Activated T-cell treated with anti-CD3 and anti-CD28 coated beads, Interleukin-2, amount 50 U/mL, for 72 hours (primary cell): ENCODE measurements around the gene PEF1. TPM values are rescaled to one million over a fixed set of nuclear protein-coding genes. Genes with fewer than 3 reads are reported as not detected.

ENCODE experiments used
- ATAC-seq, 2 donors: fragments of 150-1000 bp; cut with Tn5 transposase; replicated peaks in 1 of 2; 2 replicates each; pipeline ENCODE4 v1.10.0; 2021; ENCODE audit warnings: moderate library complexity in 2 of 2, mild to moderate bottlenecking in 1 of 2
- DNase-seq, 2 donors: peaks; one replicate each; pipeline ENCODE4 v3.0.0; 2021 to 2022; ENCODE audit warnings: mixed read lengths in 1 of 2
- H3K27ac Mint-ChIP-seq: one replicate; pipeline ENCODE4 v1.8.0; 2022; ENCODE audit warnings: mild to moderate bottlenecking, moderate library complexity, mixed read lengths
- H3K27me3 Mint-ChIP-seq: one replicate; pipeline ENCODE4 v1.8.0; 2022; ENCODE audit warnings: low read depth, mixed read lengths
- H3K36me3 Mint-ChIP-seq, 2 donors: one replicate each; pipeline ENCODE4 v1.8.0; 2022; ENCODE audit warnings: mixed read lengths in 2 of 2, mild to moderate bottlenecking in 1 of 2; ENCODE audit not compliant: insufficient read depth in 2 of 2
- H3K4me1 Mint-ChIP-seq: one replicate; pipeline ENCODE4 v1.8.0; 2022; ENCODE audit warnings: low read depth, mixed read lengths
- H3K4me3 Mint-ChIP-seq, 2 donors: one replicate each; pipeline ENCODE4 v1.8.0; 2022; ENCODE audit warnings: mild to moderate bottlenecking in 2 of 2, mixed read lengths in 2 of 2, moderate library complexity in 2 of 2
- H3K9me3 Mint-ChIP-seq, 2 donors: one replicate each; pipeline ENCODE4 v1.8.0; 2022; ENCODE audit warnings: mixed read lengths in 2 of 2
- total RNA-seq, 2 donors: library from RNA; stranded (reverse); gene quantifications; one replicate each; pipeline ENCODE4 v1.2.3, GENCODE V29; 2022

The PEF1 gene
- total RNA-seq, 2 donors from 2014 or later, result 55.1 to 63.1 TPM

DNA sequence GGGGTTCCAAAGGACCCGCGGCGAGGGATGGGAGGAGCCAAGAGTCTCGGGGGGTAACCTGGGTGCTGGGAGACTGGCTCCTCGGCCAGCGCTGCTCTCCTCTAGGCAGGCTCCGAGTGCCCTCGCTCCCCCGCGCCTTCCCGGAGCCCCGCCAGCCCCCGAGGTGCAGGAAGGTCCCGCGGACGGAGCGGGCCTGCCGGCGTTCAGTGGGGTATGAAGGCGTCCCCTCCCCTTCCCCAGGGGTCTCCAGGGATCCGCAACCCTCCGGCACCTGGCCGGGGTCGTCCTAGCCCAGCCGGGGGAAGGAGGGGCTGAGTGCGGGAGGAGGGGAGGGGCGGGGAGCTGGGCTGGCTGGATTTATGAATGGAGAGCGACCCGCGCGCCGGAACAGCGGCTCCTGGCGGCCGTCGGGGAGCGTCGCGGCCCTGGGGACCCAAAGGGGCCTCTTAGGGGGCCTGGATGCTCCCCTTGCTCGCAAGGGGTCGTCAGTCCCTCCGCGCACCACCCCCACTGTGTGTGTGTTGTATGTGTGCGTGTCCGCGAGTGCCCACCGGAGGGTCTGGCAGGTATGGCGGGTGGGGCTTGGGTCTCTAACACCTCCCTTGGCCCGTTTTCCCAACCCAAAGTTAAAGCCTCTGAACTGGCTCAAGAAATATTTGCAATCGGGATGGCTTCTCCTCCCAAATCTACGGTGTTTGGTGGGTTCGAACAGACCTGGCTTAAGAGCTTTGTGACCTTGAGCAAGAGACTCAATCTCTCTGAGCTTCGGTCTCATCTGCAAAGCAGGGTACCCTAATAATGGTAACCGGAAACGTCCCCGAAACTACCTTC lies 26.5 kb downstream of the PEF1 start:
- no peaks in the 10 kb centered on the region for H3K9me3 Mint-ChIP-seq
- no peaks in the 10 kb centered on the region for H3K36me3 Mint-ChIP-seq
- H3K4me3 Mint-ChIP-seq, result peak overlapping the region in 1 of 2 donors; percentile 48
- peaks cover 3% of the 10 kb centered on the region for H3K4me1 Mint-ChIP-seq
- peak; percentile 72 to 74 for ATAC-seq
- H3K27ac Mint-ChIP-seq, result no peak overlapping the region
- peak; percentile 50 to 55 for DNase-seq
- H3K27me3 Mint-ChIP-seq, result peaks cover 40% of the 10 kb centered on the region

DNA sequence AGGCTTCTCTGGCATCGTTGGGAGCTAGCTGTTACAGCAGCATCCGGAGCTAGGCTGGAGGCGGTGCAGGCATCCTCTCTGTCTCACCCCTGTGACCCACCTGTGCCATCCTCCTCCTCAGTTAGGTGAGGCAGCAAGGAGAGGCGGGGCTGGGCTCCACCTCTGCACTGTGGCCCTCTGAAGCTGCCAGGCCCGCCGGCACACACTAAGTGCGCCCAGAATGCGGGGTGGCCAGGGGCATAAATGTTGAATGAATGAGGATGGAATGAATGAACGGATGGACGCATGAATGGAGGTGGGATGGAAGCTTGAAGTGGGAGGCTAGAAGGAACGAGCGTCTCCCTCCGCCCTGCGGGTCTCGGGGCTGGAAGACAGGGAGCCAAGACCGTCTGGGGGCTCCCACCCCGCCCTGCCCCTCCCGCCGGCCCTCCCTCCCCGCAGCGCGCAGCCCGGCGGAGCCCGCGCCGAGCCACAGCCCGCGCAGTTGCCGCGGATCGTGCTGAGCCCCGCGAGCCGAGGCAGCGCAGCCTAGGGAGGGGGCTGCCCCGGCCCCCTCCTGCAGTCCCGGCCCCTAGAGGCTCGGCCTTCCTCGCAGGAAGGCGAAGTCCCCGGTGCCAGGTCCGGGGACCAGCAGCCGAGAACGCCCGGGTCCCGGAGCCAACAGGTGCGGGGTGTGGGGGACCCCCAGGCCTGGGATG lies 27.3 kb downstream of the PEF1 start, which contains the start of gene HCRTR1:
HCRTR1 (plus strand) TSS at position 472 of the 698 bp plus-strand sequence. CDS start 1,504 bp downstream, outside the sequence.
- H3K4me3 Mint-ChIP-seq, result peak within 1 kb of the TSS; percentile 48 to 70
- no peak for DNase-seq
- H3K9me3 Mint-ChIP-seq, result no peaks in the 10 kb centered on the region
- no peak within 1 kb of the TSS for H3K27ac Mint-ChIP-seq
- peaks cover 3% of the 10 kb centered on the region for H3K4me1 Mint-ChIP-seq
- H3K36me3 Mint-ChIP-seq, result no peaks in the 10 kb centered on the region
- peaks cover 40% of the 10 kb centered on the region for H3K27me3 Mint-ChIP-seq
- ATAC-seq, result peak; percentile 5 to 12

DNA sequence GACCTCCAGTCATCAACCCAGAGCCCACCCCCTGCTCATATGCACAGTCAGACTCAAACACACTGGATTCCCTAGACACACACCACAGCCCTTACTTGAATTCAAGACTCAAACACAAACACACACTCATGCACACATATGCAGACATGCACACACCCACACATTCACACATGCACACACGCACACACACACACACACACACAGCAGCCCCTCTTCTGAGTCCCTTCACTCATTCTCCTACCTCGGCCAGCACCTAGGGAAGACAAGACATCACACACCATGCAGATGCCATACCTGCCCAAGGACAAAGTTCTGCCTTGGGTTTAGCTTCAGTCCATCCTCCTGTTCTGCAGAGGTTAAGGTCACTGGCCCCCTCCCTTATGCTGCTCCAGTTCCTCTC lies 28.7 kb downstream of the PEF1 start:
- Mint-ChIP-seq H3K9me3 (no peaks in the 10 kb centered on the region), H3K27me3 (peaks cover 40% of the 10 kb centered on the region), H3K36me3 (no peaks in the 10 kb centered on the region), H3K27ac (no peak overlapping the region), H3K4me1 (peaks cover 3% of the 10 kb centered on the region), H3K4me3 (no peak overlapping the region)
- ATAC-seq (no peak), DNase-seq (no peak)

DNA sequence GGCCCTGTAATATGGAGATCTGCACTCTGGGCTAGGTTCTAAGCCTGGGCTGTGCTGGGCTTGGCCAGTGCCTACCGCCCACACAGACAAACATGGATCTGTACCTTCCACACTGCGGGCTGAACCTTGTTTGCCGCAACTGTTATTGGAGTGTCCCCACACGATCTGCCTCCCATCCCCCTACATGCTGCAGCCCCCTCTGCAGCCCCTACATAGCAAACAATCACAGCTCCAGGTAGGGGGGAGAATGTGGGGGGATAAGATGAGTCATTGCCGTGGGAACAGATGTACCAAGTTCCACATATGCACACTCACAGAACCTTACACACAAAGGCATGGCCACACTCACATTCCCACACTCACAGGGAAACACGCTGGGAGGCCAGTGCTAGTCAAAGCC lies 29.3 kb downstream of the PEF1 start:
- no peak for ATAC-seq
- no peaks in the 10 kb centered on the region for H3K9me3 Mint-ChIP-seq
- DNase-seq, result no peak
- no peak overlapping the region for H3K4me3 Mint-ChIP-seq
- H3K36me3 Mint-ChIP-seq, result no peaks in the 10 kb centered on the region
- no peak overlapping the region for H3K27ac Mint-ChIP-seq
- peaks cover 45% of the 10 kb centered on the region for H3K27me3 Mint-ChIP-seq
- H3K4me1 Mint-ChIP-seq, result peaks cover 3% of the 10 kb centered on the region

DNA sequence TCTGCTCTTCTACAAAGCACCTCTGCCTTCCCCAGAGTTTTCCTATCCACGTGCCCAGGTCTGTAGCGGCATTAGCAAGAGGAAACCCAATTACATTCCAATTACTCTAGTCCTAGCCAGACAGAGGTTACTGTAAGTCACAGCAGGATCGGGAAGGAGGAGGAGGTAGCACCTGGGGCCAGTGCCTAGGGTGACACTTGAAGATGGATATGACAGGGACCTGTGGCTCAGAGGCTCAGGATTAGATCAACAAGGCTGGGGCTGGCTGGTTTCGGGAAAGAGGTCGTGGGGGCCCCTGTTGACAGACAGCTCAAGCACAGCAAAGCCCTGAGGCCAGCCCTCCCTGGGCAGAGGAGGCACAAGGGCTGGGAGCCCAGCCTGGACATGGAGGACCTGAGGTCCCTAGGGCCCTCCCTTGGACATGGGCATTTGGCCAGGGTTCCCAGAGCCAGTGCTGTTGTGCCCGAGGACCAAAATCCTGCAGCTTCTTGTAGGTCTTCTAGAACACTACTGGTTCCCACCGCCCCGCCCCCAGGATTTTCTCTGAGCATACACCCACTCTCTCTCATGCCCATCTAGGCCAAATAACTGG lies 30.2 kb downstream of the PEF1 start:
- Mint-ChIP-seq H3K27me3 (peaks cover 42% of the 10 kb centered on the region), H3K36me3 (no peaks in the 10 kb centered on the region), H3K4me3 (no peak overlapping the region), H3K4me1 (peaks cover 3% of the 10 kb centered on the region), H3K9me3 (no peaks in the 10 kb centered on the region), H3K27ac (no peak overlapping the region)
- DNase-seq (no peak), ATAC-seq (no peak)

DNA sequence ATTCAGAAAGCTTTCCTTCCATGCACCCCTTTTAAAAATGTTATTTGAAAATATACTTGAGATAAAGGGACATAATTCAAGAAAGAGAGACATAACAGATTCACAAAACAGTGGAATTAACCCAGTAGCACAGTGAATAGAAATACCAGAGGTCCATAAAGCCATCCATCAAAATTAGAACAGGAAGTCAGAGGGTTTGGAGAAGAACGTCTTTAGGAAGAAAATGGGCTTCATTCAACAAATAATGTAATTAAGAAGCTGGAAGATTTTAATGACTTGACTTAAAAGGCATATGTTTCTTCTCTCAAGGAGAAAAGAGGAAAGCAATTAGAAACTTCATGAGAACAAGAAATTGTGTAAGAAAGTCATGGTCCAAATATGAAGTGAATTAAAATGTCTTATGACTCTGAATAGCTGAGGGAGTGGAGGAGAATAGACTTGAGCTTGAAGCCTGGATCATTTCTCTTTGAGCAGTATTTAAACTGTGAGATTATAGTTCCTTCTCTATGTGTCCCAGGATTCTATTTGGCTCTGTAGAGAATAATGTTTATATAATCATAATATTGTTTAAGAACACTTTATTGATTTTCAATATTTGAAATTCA lies 35.1 kb downstream of the PEF1 start:
- H3K4me1 Mint-ChIP-seq, result peaks cover 12% of the 10 kb centered on the region
- ATAC-seq, result no peak

DNA sequence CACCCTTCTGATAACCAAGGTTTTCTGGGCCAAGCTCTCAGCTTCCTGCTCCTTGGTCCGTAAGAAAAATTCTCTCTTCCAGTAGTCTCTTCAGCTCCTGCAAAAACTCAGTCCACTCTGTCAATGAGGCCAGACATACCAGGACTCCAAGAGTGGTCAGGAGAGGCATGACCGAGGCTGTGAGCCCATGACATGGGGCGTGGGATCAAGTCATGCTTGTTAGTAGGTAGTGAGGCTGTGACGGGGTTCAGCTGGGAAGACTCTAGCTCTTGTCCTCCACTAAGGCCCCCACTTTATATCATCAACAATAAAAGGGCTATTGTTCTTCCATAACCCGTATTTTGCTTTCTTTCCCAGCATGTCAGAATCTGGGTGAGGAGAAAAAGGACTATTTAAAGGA lies 37.3 kb downstream of the PEF1 start:
- ATAC-seq (no peak), DNase-seq (no peak)
- H3K9me3 Mint-ChIP-seq, result peaks cover 0 to 2% of the 10 kb centered on the region in 2 donors
- peaks cover 0 to 2% of the 10 kb centered on the region in 2 donors for H3K36me3 Mint-ChIP-seq
- H3K27ac Mint-ChIP-seq, result no peak overlapping the region
- peaks cover 12% of the 10 kb centered on the region for H3K4me1 Mint-ChIP-seq
- no peak overlapping the region for H3K4me3 Mint-ChIP-seq
- H3K27me3 Mint-ChIP-seq, result peaks cover 13% of the 10 kb centered on the region

More for the DNA sequence above, 35.1 kb downstream of the PEF1 start:
- Mint-ChIP-seq H3K4me3 (no peak overlapping the region), H3K36me3 (peaks cover 0 to 2% of the 10 kb centered on the region in 2 donors), H3K9me3 (peaks cover 0 to 2% of the 10 kb centered on the region in 2 donors), H3K27me3 (peaks cover 13% of the 10 kb centered on the region), H3K27ac (no peak overlapping the region)
- DNase-seq, result no peak

DNA sequence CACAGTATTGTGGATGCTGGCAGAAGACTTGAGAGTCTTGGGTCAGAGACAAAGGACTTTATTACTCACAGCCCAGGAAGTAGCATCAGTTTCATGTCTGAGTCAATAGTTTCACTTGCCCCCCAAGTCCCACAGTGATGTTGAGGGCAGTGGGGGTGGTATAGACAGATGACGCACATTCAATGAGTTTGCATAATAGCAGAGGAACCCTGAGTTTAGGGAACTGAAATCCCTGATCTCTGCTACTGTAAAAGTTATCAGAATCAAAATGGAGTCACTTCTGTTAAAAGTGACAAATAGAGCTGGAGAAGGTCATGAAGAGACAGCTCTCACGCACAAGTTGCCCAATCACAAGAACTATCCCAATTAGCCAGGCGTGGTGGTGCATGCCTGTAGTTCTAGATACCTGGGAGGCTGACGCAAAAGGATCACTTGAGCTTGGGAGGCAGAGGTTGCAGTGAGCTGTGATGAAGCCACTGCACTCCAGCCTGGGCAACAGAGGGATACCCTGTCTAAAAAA lies 38.7 kb downstream of the PEF1 start:
- peak; percentile 63 for DNase-seq
- ATAC-seq, result peak; percentile 100
- H3K4me1 Mint-ChIP-seq, result peaks cover 12% of the 10 kb centered on the region
- H3K9me3 Mint-ChIP-seq, result peaks cover 0 to 2% of the 10 kb centered on the region in 2 donors
- H3K4me3 Mint-ChIP-seq, result peak overlapping the region in 1 of 2 donors; percentile 23
- H3K27ac Mint-ChIP-seq, result peak overlapping the region; percentile 30
- H3K36me3 Mint-ChIP-seq, result peaks cover 0 to 2% of the 10 kb centered on the region in 2 donors
- peaks cover 13% of the 10 kb centered on the region for H3K27me3 Mint-ChIP-seq

DNA sequence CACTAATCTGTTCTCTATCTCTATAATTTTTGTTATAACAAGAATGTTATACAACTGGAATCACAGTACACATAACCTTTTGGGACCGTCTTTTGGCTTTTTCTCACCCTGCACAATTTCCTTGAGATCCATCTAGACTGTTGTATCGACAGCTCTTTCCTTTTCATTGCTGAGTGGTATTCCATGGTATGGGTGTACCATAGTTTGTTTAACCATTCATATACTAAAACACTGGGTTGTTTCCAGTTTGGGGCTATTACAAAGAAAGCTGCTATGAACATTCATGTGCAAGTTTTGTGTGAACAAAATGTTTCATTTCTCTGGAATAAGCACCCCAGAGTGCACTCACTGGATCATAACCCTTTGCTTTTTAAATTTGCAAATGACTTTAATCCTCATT lies 42.6 kb downstream of the PEF1 start:
- ATAC-seq (no peak), DNase-seq (no peak)
- H3K27ac Mint-ChIP-seq, result no peak overlapping the region
- no peaks in the 10 kb centered on the region for H3K27me3 Mint-ChIP-seq
- H3K36me3 Mint-ChIP-seq, result peaks cover 0 to 2% of the 10 kb centered on the region in 2 donors
- peaks cover 0 to 2% of the 10 kb centered on the region in 2 donors for H3K9me3 Mint-ChIP-seq
- peaks cover 12% of the 10 kb centered on the region for H3K4me1 Mint-ChIP-seq
- H3K4me3 Mint-ChIP-seq, result no peak overlapping the region

DNA sequence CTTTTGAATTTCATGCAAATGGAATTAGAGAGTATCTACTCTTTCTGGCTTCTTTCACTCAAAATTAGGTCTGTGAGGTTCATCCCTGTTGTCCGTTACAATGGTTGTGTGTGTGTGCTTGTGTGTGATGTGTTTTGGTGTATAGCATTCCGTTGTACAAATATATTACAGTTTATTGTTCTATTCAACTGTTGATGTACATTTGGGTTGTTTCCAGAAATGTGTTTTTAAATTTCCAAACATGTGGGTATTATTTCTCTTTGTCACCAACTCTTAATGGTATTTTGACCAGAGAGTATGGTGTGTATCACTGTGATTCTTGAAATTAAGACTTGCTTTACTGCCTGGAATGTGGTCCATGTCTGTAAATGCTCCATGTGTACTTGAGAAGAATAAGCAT lies 44.0 kb downstream of the PEF1 start:
- peaks cover 6% of the 10 kb centered on the region for H3K27me3 Mint-ChIP-seq
- no peak for ATAC-seq
- no peak for DNase-seq
- H3K27ac Mint-ChIP-seq, result no peak overlapping the region
- no peaks in the 10 kb centered on the region for H3K9me3 Mint-ChIP-seq
- H3K4me1 Mint-ChIP-seq, result peaks cover 2% of the 10 kb centered on the region
- no peaks in the 10 kb centered on the region for H3K36me3 Mint-ChIP-seq
- no peak overlapping the region for H3K4me3 Mint-ChIP-seq

DNA sequence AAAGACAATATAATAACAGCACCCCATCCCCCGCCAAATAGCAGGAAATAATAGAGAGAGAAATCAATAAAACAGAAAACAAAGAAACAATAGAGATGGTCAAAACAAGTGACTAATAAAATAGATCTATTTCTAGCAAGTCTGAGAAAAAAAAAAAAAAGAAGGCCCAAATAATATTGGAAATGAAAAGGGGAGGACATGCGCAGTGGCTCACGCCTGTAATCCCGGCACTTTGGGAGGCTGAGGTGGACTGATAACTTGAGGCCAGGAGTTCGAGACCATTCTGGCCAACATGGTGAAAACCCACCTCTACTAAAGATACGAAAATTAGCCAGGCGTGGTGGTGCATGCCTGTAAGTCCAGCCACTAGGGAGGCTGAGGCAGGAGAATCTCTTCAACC lies 45.7 kb downstream of the PEF1 start:
- H3K27me3 Mint-ChIP-seq, result peaks cover 7% of the 10 kb centered on the region
- no peaks in the 10 kb centered on the region for H3K36me3 Mint-ChIP-seq
- no peaks in the 10 kb centered on the region for H3K4me1 Mint-ChIP-seq
- no peak overlapping the region for H3K4me3 Mint-ChIP-seq
- DNase-seq, result no peak
- H3K9me3 Mint-ChIP-seq, result no peaks in the 10 kb centered on the region
- H3K27ac Mint-ChIP-seq, result no peak overlapping the region
- no peak for ATAC-seq

DNA sequence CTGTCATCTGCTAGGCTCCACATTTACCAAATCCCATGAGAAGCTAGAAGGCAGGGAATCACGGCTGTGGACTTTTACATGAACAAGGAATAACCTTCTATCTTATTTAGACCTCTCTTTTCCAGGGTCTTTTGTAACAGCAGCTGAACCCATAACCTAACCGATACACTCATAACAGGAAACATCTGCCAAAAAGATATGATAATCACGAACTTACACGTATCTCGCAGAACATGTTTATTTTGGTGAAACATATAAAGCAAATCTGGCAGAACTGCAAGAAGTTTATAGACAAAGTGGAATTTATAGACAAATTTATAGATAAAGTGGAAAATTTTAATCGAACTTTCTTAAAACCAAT lies 48.0 kb downstream of the PEF1 start:
- H3K27ac Mint-ChIP-seq, result no peak overlapping the region
- H3K27me3 Mint-ChIP-seq, result peaks cover 23% of the 10 kb centered on the region
- no peaks in the 10 kb centered on the region for H3K36me3 Mint-ChIP-seq
- no peaks in the 10 kb centered on the region for H3K4me1 Mint-ChIP-seq
- no peaks in the 10 kb centered on the region for H3K9me3 Mint-ChIP-seq
- DNase-seq (no peak), ATAC-seq (no peak)
- no peak overlapping the region for H3K4me3 Mint-ChIP-seq
